Measurements from ENCODE around the gene F3. TPM values are rescaled to one million over a fixed set of nuclear protein-coding genes. Genes with fewer than 3 reads are reported as not detected.
A peak's percentile ranks its signal among the peaks of the same experiment; 100 is the strongest.

F3 gene
- total and polyA plus RNA-seq, 2 experiments from 2014 or later = 281 to 390 TPM

DNA sequence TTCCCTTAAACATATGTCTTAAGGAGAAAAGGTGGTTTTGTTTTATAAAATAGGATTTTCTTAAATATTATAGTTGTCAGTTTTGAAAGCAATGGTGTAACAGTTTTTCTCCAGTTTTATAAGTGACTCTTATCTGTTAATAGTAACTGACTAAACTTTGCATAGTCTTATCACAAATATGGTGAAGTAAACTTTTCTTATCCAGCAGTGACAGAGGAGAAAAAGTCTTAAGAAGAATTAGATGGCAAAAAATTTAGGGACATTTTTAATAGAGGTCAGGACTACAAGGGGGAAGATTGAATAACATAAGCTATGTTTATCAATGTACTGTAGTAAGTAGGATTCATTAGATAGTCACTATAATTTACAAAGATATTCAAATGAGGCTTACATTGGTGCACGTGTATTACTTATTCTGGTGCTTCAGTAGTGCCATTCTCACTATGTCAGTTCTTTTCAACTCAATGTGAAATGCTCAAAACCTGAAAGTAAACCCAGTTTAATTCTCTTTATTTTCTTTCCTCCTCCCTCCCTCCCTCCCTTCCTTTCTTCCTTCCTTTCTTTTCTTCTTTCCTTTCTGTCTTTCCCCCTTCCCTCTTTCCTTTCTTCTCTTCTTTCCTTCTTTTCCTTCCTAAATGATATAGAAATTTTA, 26.1 kb downstream of the F3 start:
- H3K9me2 ChIP-seq (replicated peaks; ENCODE audit: insufficient read depth) = no peaks in the 10 kb centered on the region
- no peak for DNase-seq (ENCODE audit: low spot score)
- no peaks in the 10 kb centered on the region for H3K27me3 ChIP-seq
- no peaks in the 10 kb centered on the region for H3K36me3 ChIP-seq (replicated peaks; ENCODE audit: insufficient read depth, low read depth)
- TF ChIP-seq CTCF (IDR thresholded peaks at IDR 0.05; ENCODE audit: poor library complexity) (no peak), EZH2 (IDR thresholded peaks at IDR 0.05; ENCODE audit: borderline replicate concordance) (no peak), EZH2phosphoT487 (IDR thresholded peaks at IDR 0.05; ENCODE audit: low read depth, severe bottlenecking, unreplicated experiment) (no peak)
- no peaks in the 10 kb centered on the region for H3K9me3 ChIP-seq (ENCODE audit: low read depth)
- no peaks in the 10 kb centered on the region for H4K20me1 ChIP-seq (ENCODE audit: insufficient read depth, poor library complexity, severe bottlenecking)
- H3K4me2 ChIP-seq = no peak overlapping the region
- H3K4me3 ChIP-seq = no peak overlapping the region
- no peak overlapping the region for H3K27ac ChIP-seq
- H3K79me2 ChIP-seq = no peaks in the 10 kb centered on the region
- no peaks in the 10 kb centered on the region for H3K4me1 ChIP-seq (ENCODE audit: insufficient read depth)
- 75% methylated on average over 1 of the region's 1 CpG for WGBS (ENCODE audit: low lambda C conversion rate, missing lambda C conversion rate)
- H2AFZ ChIP-seq = no peak overlapping the region

GRCh38 chr1:94514095-94514727, 27.3 kb downstream of the F3 start:
- Histone ChIP-seq H3K4me3 (no peak overlapping the region), H3K27ac (no peak overlapping the region), H4K20me1 (ENCODE audit: insufficient read depth, poor library complexity, severe bottlenecking) (no peaks in the 10 kb centered on the region), H3K36me3 (replicated peaks; ENCODE audit: insufficient read depth, low read depth) (no peaks in the 10 kb centered on the region), H2AFZ (no peak overlapping the region), H3K4me2 (no peak overlapping the region), H3K9me2 (replicated peaks; ENCODE audit: insufficient read depth) (no peaks in the 10 kb centered on the region), H3K27me3 (no peaks in the 10 kb centered on the region), H3K9me3 (ENCODE audit: low read depth) (no peaks in the 10 kb centered on the region), H3K4me1 (ENCODE audit: insufficient read depth) (no peaks in the 10 kb centered on the region), H3K79me2 (no peaks in the 10 kb centered on the region)
- WGBS (ENCODE audit: low lambda C conversion rate, missing lambda C conversion rate) = 64% methylated on average over 2 of the region's 2 CpGs
- TF ChIP-seq EZH2 (IDR thresholded peaks at IDR 0.05; ENCODE audit: borderline replicate concordance) (no peak), EZH2phosphoT487 (IDR thresholded peaks at IDR 0.05; ENCODE audit: low read depth, severe bottlenecking, unreplicated experiment) (no peak), CTCF (IDR thresholded peaks at IDR 0.05; ENCODE audit: poor library complexity) (peak; percentile 65)
- peak; percentile 45 for DNase-seq (ENCODE audit: low spot score)

GRCh38 chr1:94512816-94513215, 28.7 kb downstream of the F3 start:
- Histone ChIP-seq H3K36me3 (replicated peaks; ENCODE audit: insufficient read depth, low read depth) (no peaks in the 10 kb centered on the region), H3K9me2 (replicated peaks; ENCODE audit: insufficient read depth) (no peaks in the 10 kb centered on the region), H3K79me2 (no peaks in the 10 kb centered on the region), H4K20me1 (ENCODE audit: insufficient read depth, poor library complexity, severe bottlenecking) (no peaks in the 10 kb centered on the region), H3K4me3 (no peak overlapping the region), H3K27me3 (no peaks in the 10 kb centered on the region), H2AFZ (no peak overlapping the region), H3K4me1 (ENCODE audit: insufficient read depth) (no peaks in the 10 kb centered on the region), H3K9me3 (ENCODE audit: low read depth) (no peaks in the 10 kb centered on the region), H3K27ac (no peak overlapping the region), H3K4me2 (no peak overlapping the region)
- TF ChIP-seq EZH2 (IDR thresholded peaks at IDR 0.05; ENCODE audit: borderline replicate concordance) = no peak
- TF ChIP-seq CTCF (IDR thresholded peaks at IDR 0.05; ENCODE audit: poor library complexity) = no peak
- no peak for TF ChIP-seq EZH2phosphoT487 (IDR thresholded peaks at IDR 0.05; ENCODE audit: low read depth, severe bottlenecking, unreplicated experiment)
- no peak for DNase-seq (ENCODE audit: low spot score)
- 99% methylated on average over 2 of the region's 2 CpGs for WGBS (ENCODE audit: low lambda C conversion rate, missing lambda C conversion rate)
